HG03095 (cell line): ENCODE measurements around the gene SDCCAG8.
A peak's percentile ranks its signal among the peaks of the same experiment; 100 is the strongest.

Experiments
- ATAC-seq: cut with Tn5 transposase; IDR thresholded peaks from one replicate; pipeline ENCODE4 v1.9.1; 2021; ENCODE audit warnings: moderate library complexity; ENCODE audit not compliant: unreplicated experiment

SDCCAG8 gene

DNA sequence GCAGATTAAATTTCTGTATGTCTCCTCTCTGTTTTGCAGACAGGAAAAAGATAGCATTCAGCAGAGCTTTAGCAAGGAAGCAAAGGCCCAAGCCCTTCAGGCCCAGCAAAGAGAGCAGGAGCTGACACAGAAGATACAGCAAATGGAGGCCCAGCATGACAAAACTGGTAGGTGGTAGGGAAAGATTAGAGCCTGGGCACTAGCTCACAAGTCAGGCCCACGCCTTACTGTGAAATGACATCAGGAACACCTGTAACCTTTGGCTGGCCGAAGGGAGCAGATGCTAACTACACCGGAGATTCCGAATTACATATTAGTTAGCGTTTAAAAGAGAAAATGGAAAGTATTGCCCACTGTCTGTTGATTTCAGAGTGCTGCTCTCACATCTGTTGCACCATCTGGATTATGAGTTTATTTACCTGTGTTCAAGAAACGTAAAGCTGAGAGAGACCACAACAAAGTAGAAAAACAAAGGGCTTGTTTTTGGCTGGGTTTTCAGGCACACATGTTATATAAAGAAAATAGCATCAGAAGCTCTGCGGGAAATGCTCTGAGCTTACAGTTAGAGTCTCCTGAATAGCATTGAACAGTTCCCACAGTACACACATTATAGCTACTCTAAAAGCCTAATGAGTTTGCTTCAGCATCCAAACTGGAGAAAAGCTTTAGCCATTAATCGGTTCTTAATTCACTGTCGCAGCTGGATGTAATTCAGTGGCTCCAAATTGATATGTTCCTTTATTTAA, 160.0 kb downstream of the SDCCAG8 start:
- no peak for ATAC-seq

DNA sequence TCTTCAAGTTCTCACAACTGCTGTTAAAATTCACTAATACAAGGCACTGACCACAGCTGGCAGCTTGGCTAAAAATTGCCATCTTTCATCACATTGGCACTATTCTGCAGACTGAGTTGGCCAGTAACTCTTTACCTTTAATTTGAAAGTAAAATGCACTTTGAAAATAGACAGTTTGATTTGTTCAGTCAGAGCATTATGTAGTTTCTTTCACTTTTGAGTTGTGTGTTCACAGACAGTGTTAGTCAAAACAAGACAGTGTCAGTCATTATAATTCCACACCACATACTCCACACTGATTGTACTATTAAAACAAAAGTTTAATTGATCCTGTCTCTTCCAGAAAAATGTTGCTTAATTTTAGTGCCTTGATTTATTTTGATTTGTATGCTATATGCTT, 160.7 kb downstream of the SDCCAG8 start:
- ATAC-seq, result peak; percentile 53

DNA sequence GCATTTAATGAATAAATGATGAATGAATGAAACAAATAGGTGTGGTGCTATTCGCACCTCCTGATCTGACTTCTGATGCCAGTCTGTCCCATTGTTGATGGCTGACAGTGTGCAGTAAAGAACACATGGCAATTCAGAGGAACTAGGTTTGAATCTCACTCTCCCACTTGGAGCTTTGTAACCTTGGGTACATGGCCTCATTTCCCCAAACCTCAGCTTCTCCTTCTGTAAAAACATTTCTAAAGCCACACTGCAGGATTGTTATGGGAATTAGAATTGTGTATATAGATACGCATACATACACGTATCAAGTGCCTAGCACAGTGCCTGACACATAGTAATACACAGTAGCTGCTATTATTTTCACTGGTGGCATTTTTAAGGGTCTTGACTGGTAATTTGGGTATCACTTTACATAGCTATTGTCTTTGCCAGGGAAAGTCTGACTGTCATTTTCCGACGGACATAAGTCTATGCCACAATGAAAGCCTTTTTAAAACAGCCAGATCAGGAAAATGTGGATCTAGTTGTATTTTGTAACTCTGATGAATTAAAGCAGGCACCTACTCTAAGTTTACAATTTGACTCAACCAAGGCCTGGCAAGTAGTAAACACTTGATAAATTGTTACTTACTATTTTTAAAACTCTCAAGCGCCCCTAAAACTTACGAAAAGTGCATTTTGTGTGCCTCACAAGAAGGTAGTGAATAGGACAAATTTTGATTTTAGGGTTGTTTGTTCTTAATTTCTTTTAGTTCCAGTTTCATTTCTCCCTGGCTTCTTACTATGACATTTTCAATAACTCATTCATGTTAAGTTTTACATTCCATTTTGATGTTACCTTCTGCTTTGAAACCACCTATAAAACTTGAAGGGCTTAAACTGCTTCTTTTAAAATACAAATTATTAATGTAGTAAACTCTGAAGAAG, 164.4 kb downstream of the SDCCAG8 start:
- no peak for ATAC-seq

DNA sequence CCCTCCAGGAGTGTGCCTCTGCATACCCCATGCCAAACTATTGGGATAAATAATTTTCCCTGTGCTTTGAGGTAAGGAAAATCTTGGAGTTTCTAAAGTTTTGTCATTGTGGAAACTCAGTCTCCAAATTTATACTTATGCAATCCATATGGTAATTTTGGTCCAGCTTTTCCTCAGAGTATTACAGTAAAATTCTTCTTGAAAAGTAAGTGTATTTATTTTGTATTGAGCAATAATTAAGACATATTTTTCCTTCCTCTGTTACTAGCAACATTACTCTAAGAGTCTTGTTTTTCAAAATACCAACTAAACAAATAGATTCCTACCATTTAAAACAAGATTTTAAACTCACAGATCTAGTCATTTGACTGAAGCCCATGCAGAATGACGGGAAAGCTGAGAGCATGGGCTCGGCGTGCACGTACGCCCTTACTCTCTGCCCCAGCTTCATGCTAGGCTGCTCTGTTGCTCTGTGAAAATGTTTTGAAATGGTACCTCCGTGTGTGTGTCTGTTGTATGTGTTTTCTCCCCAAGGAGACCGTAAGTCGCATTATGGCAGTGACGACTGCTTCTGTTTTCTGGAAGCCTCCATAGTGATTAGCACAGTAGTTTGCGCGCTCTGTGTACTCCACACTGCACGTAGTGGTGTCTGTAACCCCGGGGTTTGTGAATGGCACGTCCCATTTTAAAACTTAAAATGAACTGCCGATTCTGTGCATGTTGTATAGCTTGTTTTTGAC, 165.3 kb downstream of the SDCCAG8 start:
- peak; percentile 10 for ATAC-seq

DNA sequence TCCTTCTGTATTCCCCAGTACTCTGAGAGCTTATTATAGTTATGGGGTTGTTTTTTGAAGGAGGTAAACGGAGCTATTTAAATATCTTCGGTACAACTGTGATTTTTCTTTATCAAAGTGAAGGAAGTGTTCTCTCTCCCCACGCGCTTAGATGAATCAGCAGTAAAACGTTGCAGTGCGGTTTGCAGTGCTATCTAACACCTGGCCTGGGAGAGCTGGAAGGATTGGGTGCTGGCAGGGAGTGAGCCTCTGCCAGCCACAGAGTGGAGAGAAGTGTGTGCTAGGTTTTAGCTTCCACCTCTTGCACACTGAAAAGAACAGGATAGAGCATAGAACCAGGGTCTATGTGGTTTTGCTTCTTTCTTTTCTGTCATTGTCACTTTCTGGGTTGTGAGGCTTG, 165.9 kb downstream of the SDCCAG8 start:
- ATAC-seq, result peak; percentile 57

DNA sequence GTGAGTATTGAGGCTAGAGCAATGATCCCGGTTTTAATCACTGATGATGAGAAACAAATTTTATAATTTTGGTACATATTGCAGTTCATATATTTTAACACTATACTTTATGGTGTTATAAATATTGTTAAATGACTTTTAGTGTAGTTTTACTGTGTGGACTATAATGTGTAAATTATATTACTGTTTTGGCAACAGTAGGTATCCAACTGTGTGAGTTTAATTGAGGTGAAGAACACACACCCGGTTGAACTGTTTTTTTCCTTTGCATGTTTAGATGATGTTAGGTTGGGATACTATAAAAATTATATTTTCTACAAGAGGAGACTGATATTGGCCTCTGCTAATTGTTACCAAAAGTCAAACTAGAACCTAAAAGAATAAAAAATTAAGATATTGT, 166.5 kb downstream of the SDCCAG8 start:
- ATAC-seq, result no peak

DNA sequence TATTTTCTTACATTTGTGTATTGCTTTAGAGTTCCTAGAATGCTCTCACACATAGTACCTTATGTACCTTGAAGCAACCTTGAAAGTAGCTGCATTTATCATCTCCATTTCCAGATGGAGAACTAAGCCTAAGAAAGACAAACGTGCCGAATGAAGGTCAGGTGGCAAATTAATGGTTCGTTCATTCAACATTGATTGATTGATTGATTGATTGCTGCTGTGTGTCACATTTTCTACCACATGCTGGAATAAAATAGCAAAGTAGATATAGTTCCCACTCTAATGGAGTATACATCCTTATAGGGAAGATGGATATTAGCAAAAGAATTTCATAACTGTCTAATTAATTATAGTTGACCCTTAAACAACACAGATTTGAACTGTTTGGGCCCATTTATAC, 172.2 kb downstream of the SDCCAG8 start:
- ATAC-seq, result no peak

DNA sequence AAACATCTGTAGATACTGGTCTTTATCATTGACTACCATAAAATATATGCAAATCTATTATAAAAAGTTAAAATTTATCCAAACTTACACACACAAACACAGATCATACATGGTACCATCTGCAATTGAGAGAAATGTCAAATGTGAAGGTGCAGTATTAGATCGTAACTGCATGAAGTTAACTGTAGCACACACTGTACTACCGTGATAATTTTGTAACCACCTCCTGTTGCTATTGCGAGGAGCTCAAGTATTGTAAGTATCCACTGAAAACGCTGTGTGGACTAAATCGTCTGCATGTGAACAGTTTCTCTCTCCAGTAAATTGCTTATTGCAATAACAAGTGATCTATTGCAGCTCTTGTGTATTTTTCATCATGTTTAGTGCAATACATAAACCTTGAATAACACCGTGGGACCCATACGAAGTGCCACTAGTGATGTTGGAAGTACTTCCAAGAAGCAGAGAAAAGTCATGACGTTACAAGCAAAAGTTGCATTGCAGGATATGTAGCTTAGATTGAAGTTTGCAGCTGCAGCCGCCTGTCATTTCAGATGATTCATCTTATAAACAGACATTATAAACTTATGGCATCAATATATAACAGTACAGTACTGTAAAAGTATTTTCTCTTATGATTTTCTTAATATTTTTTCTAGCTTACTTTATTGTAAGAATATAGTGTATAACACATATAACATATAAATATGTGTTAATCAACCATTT, 172.9 kb downstream of the SDCCAG8 start:
- no peak for ATAC-seq

DNA sequence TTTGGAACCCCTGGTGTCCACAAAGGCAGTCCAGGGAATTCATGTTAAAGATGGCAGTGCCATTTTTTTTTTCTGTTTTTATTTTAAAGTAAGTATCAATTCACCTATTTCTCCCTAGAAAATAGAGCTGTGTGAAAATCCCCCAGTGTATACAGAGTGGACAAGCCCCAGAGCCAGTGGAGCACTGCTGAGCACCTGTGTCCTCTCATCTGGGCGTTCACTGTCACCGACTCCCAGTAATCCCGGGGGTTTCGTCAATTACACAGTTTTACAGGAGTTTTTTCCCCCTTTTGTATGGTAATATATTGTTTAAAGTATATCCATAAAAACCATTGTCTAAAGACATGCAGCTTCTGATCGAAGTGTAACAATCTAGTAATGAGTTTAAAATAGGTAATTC, 175.8 kb downstream of the SDCCAG8 start:
- no peak for ATAC-seq

DNA sequence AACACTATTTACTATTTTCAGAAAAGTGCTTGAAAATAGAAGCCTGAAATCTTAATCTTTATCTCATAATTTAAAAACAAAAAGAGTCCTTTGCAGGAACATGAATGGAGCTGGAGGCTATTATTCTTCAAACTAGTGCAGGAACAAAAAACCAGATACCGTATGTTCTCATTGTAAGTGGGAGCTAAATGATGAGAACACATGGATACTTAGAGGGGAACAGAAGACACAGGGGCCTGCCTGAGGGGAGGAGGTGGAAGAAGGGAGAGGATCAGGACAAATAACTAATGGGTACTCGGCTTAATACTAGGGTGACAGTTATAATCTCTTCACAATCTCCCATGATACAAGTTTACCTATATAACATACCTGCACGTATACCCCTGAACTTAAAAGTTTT, 176.3 kb downstream of the SDCCAG8 start:
- no peak for ATAC-seq

DNA sequence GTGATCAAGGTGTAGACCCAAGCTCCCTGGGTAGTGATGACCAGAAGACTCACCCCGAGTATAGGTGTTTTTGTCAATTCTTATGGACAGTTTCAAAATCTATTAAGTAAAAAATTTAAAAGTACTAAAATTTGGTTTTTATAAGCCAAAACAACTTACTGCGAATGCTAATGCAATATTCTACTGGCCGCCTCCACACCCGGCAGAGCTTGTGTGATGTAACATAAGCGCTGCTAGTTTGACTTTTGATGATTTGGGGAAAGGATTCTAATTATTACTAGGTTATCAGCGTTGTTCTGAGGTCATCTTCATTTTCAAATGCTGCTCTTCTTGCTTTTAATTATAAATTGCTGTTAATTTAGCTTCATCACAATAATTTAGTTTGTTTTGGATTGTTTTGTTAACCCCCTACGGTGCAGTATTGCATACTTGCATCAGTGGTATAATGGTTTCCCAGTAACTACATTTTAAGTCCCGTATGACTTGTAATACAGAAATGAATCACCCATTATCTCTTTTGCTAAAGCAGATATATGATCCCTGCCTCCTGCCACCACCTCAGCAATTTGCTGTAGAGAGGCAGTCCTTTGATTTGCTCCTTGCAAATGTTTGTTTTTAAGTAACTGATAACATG, 178.0 kb downstream of the SDCCAG8 start:
- ATAC-seq, result no peak

DNA sequence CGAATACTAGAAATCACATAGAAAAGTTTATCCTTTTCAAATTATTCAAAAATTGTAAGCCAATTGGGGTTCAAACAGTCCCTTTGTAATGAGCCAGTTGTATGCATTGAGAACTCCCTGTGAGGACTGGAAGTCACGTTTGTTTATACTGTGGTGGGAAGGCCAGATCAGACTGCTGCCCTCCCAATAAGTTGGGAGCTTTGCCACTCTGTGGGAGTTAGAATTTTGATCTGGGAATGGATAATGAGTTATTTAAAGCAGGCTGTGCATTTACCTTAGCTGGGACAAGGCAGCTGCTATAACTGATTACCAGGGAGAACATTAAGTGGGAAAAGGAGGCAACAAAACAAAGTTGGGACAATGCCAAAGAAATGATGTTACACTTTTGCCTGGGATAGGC, 178.8 kb downstream of the SDCCAG8 start:
- no peak for ATAC-seq

DNA sequence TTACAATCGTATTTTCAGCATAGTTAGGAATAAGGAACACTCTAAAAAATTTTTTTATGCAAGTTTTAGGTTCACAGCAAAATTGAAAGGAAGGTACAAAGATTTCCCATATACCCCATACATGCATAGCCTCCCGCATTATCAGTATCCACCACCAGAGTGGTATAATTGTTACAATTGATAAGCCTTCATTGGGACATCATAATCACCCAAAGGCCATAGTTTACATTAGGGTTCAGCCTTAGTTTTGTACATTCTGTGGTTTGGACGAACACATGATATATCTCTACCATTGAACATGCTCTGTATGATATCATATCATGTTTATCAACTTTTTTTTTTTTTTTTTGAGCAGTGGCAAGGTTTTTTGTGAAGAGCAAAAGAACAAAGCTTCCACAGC, 180.0 kb downstream of the SDCCAG8 start:
- ATAC-seq, result no peak

DNA sequence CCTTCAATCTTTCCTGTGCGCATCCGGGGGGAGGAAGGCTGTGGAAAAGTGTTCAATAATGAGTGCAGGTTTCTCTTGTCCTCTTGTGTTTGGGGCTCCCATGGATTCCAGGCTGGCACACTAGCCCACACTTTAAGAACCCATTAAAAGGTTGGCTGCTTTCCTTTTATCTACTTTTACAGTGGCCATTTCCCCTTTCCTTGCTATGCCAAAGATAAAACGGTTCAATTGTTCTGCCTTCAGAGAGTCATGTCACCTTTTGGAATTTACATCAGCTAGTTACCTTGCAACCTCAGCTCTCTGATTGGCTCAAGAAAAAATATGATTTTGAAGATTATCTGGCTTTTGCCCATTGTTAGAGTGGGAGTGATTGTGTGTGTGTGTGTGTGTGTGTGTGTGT, 182.3 kb downstream of the SDCCAG8 start:
- ATAC-seq, result no peak

DNA sequence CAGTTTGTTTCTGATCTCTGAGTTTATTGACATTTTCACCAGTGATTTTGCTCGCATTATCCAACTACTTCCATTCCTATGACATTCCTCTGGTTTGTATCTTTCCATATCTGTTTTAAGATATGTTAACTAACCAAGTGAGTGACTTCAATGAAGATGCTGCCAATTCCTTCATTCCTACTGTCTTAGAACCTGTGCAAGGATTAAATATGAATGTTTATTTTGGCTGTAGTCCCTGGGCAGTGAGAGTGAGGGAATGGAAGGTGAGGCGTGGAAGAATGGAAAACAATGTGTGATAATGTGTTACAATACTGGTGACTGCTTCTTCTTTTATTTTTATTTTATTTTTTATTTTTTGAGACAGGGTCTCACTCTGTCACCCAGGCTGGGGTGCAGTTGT, 183.0 kb downstream of the SDCCAG8 start:
- ATAC-seq, result no peak

DNA sequence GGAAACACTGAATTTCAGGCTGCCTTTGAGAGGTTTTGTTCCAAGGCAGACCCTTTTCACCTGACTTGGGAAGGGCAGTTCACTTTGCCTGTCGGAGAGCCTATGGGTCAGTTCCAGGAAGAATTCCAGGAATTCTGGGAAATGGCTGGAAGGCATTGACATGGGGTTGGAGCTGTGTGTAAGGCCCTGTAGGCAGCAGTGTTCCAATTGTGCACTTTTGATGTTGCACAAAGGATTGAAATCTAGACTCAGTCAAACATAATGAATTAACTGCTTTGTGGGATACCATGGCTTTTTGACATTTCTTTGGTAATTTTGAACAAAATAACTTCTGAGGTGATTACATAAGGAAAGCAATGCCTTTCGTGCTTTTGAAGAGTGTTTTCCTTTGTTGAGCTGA, 184.6 kb downstream of the SDCCAG8 start:
- no peak for ATAC-seq

DNA sequence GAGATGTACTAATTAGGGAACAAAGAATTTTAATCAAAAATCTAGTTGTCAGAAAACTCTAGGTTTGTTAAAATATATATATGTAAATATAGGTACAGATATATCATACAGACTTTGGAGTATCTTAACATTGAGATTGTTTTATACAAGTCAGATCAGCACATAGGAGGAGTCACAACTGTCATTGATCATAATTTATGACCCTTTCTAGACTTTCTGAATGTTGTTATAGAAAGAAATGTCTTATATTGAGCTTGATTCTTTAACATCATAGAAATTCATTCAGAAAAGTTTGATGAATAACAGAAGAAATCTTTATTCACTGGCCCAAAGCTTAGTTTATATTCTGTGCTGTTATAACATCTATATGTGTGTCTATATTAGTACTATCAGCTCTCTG, 185.8 kb downstream of the SDCCAG8 start:
- ATAC-seq, result no peak

DNA sequence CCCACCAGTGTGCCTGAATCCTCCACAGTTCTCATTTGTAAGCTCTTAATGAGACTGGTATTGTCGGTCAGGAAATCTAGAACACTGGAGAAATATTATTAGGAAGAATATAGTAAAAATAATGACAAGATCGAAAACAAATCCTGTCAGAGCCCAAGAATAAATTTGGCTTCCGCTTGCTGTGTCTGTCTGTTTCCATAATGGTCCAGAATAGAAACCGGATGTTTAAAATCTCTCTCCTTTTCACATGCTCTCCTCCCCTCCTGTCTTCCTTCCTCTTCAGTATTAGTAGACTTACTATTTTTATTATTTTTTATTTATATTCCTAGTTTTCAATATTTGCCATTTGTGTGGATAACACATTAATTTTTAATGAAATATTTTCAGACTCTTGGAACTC, 187.7 kb downstream of the SDCCAG8 start:
- ATAC-seq, result no peak

DNA sequence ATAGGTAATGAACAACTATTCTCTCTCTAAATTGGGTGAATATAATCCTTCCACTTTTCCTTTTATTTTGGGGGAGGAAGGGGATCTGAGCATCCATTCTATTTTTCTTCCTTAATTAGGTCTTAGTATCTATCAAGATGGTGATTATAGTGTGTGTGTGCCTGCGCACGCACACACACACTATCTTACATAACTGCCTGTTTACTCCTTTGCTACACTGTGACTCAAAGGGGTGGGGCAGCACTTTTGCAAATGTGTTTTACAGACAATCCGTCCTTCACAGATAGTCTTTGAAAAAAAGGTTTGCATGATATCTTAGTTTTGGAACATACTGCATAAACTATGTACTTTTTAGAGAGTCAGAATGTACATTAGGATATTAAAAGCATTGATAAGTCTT, 191.5 kb downstream of the SDCCAG8 start:
- ATAC-seq, result no peak

DNA sequence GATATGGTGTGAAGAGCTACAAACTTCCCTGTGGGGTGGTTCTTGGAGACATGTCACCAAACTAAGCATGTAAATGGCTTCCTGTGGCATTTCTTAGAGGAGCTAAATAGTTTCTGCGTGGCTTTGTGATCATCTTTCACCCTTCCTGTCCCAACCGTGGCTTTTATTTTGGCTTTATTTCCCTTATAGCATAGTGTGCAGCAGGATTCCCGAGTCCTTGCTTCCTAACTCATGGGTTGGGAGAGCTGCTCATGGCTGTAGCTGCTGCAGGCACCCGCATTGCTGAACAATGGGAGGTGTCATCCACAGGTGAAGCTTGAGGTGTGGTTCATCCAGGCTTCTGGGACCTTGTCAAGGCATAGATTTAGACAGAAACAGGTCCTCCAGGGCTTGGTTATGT, 192.0 kb downstream of the SDCCAG8 start:
- no peak for ATAC-seq
